Neutrophil (primary cell): ENCODE data around the gene SLC26A11.
"Not testable (repeated sequence)": the region's sequence is repeated elsewhere in the genome, so short reads cannot be mapped to it uniquely, and the experiment has no call there.

ENCODE experiments used
- H3K27ac ChIP-seq: fragments of 200-600 bp; sonication (generic); 2 replicates; pipeline ENCODE4 v1.5.1; 2016; ENCODE audit warnings: mild to moderate bottlenecking, moderate library complexity
- H3K27me3 ChIP-seq: fragments of 200-600 bp; sonication (generic); 2 replicates; pipeline ENCODE4 v1.6.0; 2016; ENCODE audit warnings: mild to moderate bottlenecking
- H3K36me3 ChIP-seq: fragments of 200-600 bp; sonication (generic); 2 replicates; pipeline ENCODE4 v1.5.1; 2017
- H3K4me1 ChIP-seq, 2 experiments: fragments of 200-600 bp in 1 of 2; sonication (generic) in 1 of 2; 1 replicate in 1 of 2; 2 replicates in 1 of 2; pipeline versions ENCODE4 v1.5.1 to v1.6.1; 2013 to 2016; ENCODE audit warnings: low read depth in 1 of 2, low read length in 1 of 2, mild to moderate bottlenecking in 1 of 2, moderate library complexity in 1 of 2; ENCODE audit not compliant: control insufficient read depth in 1 of 2, insufficient read depth in 1 of 2
- H3K4me3 ChIP-seq, 2 experiments: fragments of 200-600 bp in 1 of 2; sonication (generic) in 1 of 2; 1 replicate in 1 of 2; 2 replicates in 1 of 2; pipeline ENCODE4 v1.5.1; 2013 to 2016; ENCODE audit warnings: low read depth in 1 of 2, low read length in 1 of 2, mild to moderate bottlenecking in 1 of 2, moderate library complexity in 1 of 2
- H3K9me3 ChIP-seq: fragments of 200-600 bp; sonication (generic); 2 replicates; pipeline ENCODE4 v1.5.1; 2016
- TF ChIP-seq, protein P1 (sequence below): fragments of 200-600 bp; sonication (generic); IDR thresholded peaks from 2 replicates; pipeline ENCODE4 v1.5.1; 2016; ENCODE audit warnings: antibody characterized with exemption

SLC26A11 gene

GRCh38 chr17:80294653-80295052 is 74.4 kb downstream of the SLC26A11 start:
- TF ChIP-seq, protein P1, sequence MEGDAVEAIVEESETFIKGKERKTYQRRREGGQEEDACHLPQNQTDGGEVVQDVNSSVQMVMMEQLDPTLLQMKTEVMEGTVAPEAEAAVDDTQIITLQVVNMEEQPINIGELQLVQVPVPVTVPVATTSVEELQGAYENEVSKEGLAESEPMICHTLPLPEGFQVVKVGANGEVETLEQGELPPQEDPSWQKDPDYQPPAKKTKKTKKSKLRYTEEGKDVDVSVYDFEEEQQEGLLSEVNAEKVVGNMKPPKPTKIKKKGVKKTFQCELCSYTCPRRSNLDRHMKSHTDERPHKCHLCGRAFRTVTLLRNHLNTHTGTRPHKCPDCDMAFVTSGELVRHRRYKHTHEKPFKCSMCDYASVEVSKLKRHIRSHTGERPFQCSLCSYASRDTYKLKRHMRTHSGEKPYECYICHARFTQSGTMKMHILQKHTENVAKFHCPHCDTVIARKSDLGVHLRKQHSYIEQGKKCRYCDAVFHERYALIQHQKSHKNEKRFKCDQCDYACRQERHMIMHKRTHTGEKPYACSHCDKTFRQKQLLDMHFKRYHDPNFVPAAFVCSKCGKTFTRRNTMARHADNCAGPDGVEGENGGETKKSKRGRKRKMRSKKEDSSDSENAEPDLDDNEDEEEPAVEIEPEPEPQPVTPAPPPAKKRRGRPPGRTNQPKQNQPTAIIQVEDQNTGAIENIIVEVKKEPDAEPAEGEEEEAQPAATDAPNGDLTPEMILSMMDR = no peak
- Histone ChIP-seq H3K9me3 (no peaks in the 10 kb centered on the region), H3K4me1 (peaks cover 0 to 2% of the 10 kb centered on the region in 2 experiments), H3K36me3 (peaks cover 100% of the 10 kb centered on the region), H3K27ac (no peak overlapping the region), H3K27me3 (no peaks in the 10 kb centered on the region), H3K4me3 (no peak overlapping the region)

GRCh38 chr17:80295146-80295545 is 74.9 kb downstream of the SLC26A11 start:
- H3K4me3 ChIP-seq = no peak overlapping the region
- H3K27ac ChIP-seq = no peak overlapping the region
- TF ChIP-seq, protein P1 = no peak
- H3K9me3 ChIP-seq = no peaks in the 10 kb centered on the region
- peaks cover 100% of the 10 kb centered on the region for H3K36me3 ChIP-seq
- H3K4me1 ChIP-seq = no peaks in the 10 kb centered on the region
- no peaks in the 10 kb centered on the region for H3K27me3 ChIP-seq

- no peaks in the 10 kb centered on the region for H3K9me3 ChIP-seq
- TF ChIP-seq, protein P1 = no peak
- no peaks in the 10 kb centered on the region for H3K27me3 ChIP-seq
- H3K4me3 ChIP-seq = no peak overlapping the region
- H3K4me1 ChIP-seq = no peaks in the 10 kb centered on the region
- peaks cover 100% of the 10 kb centered on the region for H3K36me3 ChIP-seq
- H3K27ac ChIP-seq = no peak overlapping the region
Measured at GRCh38 chr17:80295559-80295958, 75.3 kb downstream of the SLC26A11 start.

GRCh38 chr17:80296221-80296620 is 76.0 kb downstream of the SLC26A11 start:
- H3K27me3 ChIP-seq = no peaks in the 10 kb centered on the region
- TF ChIP-seq, protein P1 = no peak
- peaks cover 99% of the 10 kb centered on the region for H3K36me3 ChIP-seq
- no peak overlapping the region for H3K4me3 ChIP-seq
- H3K27ac ChIP-seq = no peak overlapping the region
- no peaks in the 10 kb centered on the region for H3K4me1 ChIP-seq
- no peaks in the 10 kb centered on the region for H3K9me3 ChIP-seq

- no peaks in the 10 kb centered on the region for H3K4me1 ChIP-seq
- H3K27ac ChIP-seq = no peak overlapping the region
- peaks cover 99% of the 10 kb centered on the region for H3K36me3 ChIP-seq
- H3K9me3 ChIP-seq = no peaks in the 10 kb centered on the region
- H3K4me3 ChIP-seq = no peak overlapping the region
- no peaks in the 10 kb centered on the region for H3K27me3 ChIP-seq
- TF ChIP-seq, protein P1 = no peak
Measured at GRCh38 chr17:80297996-80298560, 77.9 kb downstream of the SLC26A11 start.

DNA sequence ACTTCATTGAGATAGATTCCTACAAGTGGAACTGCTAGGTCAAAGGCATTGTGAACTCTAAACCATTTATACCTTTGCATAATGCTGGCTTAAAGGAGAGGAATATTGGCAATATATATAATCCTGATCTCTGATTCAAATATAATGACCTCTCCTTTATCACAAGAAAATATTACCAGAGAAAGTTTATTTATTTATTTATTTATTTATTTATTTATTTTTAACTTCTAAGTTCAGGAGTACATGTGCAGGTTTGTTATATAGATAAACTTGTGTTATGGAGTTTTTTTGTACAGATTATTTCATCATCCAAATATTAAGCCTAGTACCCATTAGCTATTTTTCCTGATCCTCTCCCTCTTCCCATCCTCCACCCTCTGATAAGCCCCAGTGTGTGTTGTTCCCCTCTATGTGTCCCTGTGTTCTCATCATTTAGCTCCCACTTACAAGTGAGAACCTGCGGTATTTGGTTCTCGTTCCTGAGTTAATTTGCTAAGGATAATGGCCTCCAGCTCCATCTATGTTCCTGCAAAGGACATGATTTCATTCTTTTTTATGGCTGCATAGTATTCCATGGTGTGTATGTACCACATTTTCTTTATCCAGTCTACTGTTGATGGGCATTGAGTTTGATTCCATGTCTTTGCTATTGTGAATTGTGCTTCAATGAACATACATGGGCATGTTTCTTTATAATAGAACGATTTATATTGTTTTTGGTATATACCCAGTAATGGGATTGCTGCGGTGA is 79.3 kb downstream of the SLC26A11 start:
- H3K36me3 ChIP-seq = peaks cover 98% of the 10 kb centered on the region
- not testable (repeated sequence) for H3K4me3 ChIP-seq, H3K9me3 ChIP-seq

GRCh38 chr17:80300756-80301155 is 80.5 kb downstream of the SLC26A11 start:
- not testable (repeated sequence) for H3K27ac ChIP-seq, H3K27me3 ChIP-seq
- peaks cover 98% of the 10 kb centered on the region for H3K36me3 ChIP-seq

More for the DNA sequence above, 79.3 kb downstream of the SLC26A11 start:
- not testable (repeated sequence) for H3K27me3 ChIP-seq, H3K4me1 ChIP-seq, H3K27ac ChIP-seq

More at GRCh38 chr17:80300756-80301155, 80.5 kb downstream of the SLC26A11 start:
- not testable (repeated sequence) for H3K4me3 ChIP-seq, H3K4me1 ChIP-seq, H3K9me3 ChIP-seq
